ENCODE measurements around the gene DPP6. TPM values are rescaled to one million over a fixed set of nuclear protein-coding genes. Genes with fewer than 3 reads are reported as not detected.

The DPP6 gene
- total RNA-seq, 1 experiment from 2014 or later: not detected

DNA sequence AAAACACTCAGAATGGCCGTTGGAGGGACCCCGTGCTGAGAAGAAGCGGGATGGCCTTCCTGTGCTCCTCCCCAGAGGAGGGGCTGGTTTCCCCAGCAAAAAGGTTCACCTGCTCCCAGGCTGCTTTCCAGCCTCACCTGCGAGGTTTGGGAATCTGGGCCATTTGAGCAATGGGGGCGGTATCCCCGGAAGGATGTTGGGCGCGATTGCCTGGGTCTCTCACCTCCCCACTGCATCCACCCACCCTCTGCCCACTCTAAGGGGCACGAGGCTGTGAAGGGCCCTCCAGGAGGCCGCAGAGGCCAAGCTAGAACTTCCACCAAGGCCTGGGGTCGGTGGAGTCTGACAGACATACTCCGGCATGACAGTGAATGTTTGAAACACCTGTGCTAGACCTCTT, 803.2 kb downstream of the DPP6 start:
- Mint-ChIP-seq H3K36me3 (peaks cover 55% of the 10 kb centered on the region), H3K27ac (no peak overlapping the region), H3K4me3 (no peak overlapping the region), H3K27me3 (ENCODE audit: low read depth) (peaks cover 8% of the 10 kb centered on the region), H3K4me1 (no peaks in the 10 kb centered on the region), H3K9me3 (peaks cover 82% of the 10 kb centered on the region)
- ChIA-PET POLR2A (no interaction called here), CTCF (no interaction called here)
- no peak for ATAC-seq
- TF ChIP-seq ZNF263 (CRISPR knock-in tag; IDR thresholded peaks at IDR 0.05; ENCODE audit: low read depth) (no peak), ATF1 (CRISPR knock-in tag; IDR thresholded peaks at IDR 0.05) (no peak), ELF4 (CRISPR knock-in tag; IDR thresholded peaks at IDR 0.05; ENCODE audit: low read depth) (no peak), SOX15 (CRISPR knock-in tag; IDR thresholded peaks at IDR 0.05) (no peak), NFATC4 (CRISPR knock-in tag; IDR thresholded peaks at IDR 0.05) (no peak), TEAD1 (CRISPR knock-in tag; IDR thresholded peaks at IDR 0.05) (no peak), ZNF423 (CRISPR knock-in tag; IDR thresholded peaks at IDR 0.05) (no peak), ZNF219 (CRISPR knock-in tag; IDR thresholded peaks at IDR 0.05; ENCODE audit: borderline replicate concordance) (no peak), ZBTB21 (CRISPR knock-in tag; IDR thresholded peaks at IDR 0.05; ENCODE audit: borderline replicate concordance) (no peak), KAT7 (CRISPR knock-in tag; IDR thresholded peaks at IDR 0.05; ENCODE audit: borderline replicate concordance) (no peak)
- TF ChIP-seq, protein P1, sequence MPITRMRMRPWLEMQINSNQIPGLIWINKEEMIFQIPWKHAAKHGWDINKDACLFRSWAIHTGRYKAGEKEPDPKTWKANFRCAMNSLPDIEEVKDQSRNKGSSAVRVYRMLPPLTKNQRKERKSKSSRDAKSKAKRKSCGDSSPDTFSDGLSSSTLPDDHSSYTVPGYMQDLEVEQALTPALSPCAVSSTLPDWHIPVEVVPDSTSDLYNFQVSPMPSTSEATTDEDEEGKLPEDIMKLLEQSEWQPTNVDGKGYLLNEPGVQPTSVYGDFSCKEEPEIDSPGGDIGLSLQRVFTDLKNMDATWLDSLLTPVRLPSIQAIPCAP (CRISPR knock-in tag; IDR thresholded peaks at IDR 0.05): no peak
- TF ChIP-seq, protein P2, sequence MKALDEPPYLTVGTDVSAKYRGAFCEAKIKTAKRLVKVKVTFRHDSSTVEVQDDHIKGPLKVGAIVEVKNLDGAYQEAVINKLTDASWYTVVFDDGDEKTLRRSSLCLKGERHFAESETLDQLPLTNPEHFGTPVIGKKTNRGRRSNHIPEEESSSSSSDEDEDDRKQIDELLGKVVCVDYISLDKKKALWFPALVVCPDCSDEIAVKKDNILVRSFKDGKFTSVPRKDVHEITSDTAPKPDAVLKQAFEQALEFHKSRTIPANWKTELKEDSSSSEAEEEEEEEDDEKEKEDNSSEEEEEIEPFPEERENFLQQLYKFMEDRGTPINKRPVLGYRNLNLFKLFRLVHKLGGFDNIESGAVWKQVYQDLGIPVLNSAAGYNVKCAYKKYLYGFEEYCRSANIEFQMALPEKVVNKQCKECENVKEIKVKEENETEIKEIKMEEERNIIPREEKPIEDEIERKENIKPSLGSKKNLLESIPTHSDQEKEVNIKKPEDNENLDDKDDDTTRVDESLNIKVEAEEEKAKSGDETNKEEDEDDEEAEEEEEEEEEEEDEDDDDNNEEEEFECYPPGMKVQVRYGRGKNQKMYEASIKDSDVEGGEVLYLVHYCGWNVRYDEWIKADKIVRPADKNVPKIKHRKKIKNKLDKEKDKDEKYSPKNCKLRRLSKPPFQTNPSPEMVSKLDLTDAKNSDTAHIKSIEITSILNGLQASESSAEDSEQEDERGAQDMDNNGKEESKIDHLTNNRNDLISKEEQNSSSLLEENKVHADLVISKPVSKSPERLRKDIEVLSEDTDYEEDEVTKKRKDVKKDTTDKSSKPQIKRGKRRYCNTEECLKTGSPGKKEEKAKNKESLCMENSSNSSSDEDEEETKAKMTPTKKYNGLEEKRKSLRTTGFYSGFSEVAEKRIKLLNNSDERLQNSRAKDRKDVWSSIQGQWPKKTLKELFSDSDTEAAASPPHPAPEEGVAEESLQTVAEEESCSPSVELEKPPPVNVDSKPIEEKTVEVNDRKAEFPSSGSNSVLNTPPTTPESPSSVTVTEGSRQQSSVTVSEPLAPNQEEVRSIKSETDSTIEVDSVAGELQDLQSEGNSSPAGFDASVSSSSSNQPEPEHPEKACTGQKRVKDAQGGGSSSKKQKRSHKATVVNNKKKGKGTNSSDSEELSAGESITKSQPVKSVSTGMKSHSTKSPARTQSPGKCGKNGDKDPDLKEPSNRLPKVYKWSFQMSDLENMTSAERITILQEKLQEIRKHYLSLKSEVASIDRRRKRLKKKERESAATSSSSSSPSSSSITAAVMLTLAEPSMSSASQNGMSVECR (CRISPR knock-in tag; IDR thresholded peaks at IDR 0.05; ENCODE audit: borderline replicate concordance): no peak
- TF ChIP-seq, protein P3, sequence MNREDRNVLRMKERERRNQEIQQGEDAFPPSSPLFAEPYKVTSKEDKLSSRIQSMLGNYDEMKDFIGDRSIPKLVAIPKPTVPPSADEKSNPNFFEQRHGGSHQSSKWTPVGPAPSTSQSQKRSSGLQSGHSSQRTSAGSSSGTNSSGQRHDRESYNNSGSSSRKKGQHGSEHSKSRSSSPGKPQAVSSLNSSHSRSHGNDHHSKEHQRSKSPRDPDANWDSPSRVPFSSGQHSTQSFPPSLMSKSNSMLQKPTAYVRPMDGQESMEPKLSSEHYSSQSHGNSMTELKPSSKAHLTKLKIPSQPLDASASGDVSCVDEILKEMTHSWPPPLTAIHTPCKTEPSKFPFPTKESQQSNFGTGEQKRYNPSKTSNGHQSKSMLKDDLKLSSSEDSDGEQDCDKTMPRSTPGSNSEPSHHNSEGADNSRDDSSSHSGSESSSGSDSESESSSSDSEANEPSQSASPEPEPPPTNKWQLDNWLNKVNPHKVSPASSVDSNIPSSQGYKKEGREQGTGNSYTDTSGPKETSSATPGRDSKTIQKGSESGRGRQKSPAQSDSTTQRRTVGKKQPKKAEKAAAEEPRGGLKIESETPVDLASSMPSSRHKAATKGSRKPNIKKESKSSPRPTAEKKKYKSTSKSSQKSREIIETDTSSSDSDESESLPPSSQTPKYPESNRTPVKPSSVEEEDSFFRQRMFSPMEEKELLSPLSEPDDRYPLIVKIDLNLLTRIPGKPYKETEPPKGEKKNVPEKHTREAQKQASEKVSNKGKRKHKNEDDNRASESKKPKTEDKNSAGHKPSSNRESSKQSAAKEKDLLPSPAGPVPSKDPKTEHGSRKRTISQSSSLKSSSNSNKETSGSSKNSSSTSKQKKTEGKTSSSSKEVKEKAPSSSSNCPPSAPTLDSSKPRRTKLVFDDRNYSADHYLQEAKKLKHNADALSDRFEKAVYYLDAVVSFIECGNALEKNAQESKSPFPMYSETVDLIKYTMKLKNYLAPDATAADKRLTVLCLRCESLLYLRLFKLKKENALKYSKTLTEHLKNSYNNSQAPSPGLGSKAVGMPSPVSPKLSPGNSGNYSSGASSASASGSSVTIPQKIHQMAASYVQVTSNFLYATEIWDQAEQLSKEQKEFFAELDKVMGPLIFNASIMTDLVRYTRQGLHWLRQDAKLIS (CRISPR knock-in tag; IDR thresholded peaks at IDR 0.05; ENCODE audit: borderline replicate concordance): no peak
- no peak for DNase-seq (ENCODE audit: low spot score)

DNA sequence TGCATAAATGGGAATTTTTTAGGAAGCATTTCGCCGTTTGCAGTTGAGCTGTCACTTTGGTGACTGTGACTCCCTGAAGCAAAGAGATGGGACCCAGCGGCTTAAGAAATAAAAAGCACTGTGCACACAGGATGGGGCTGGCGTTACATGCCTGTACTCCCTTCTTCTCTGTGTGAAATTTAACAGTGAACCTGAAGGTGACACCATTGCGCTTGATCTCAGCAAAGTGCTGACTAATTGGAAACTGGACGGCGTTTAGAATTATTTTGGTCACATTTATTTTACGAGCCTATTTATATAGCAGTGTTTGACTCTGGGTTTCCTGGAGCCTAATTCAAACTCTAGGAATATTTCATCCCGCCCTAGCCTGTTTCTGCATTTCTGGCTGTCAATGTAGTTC, 804.5 kb downstream of the DPP6 start:
- no peaks in the 10 kb centered on the region for H3K4me1 Mint-ChIP-seq
- ATAC-seq (no peak), DNase-seq (ENCODE audit: low spot score) (no peak)
- H3K27me3 Mint-ChIP-seq (ENCODE audit: low read depth): peaks cover 5% of the 10 kb centered on the region; the same call in 1 of the 2 replicates
- H3K27ac Mint-ChIP-seq: no peak overlapping the region
- peaks cover 57% of the 10 kb centered on the region for H3K36me3 Mint-ChIP-seq
- ChIA-PET POLR2A (no interaction called here), CTCF (no interaction called here)
- peaks cover 82% of the 10 kb centered on the region for H3K9me3 Mint-ChIP-seq
- no peak overlapping the region for H3K4me3 Mint-ChIP-seq
- no peak for TF ChIP-seq JUN (CRISPR knock-in tag; IDR thresholded peaks at IDR 0.05)
- no peak for TF ChIP-seq FOXJ3 (CRISPR knock-in tag; IDR thresholded peaks at IDR 0.05; ENCODE audit: borderline replicate concordance)
- no peak for TF ChIP-seq IRF2 (CRISPR knock-in tag; IDR thresholded peaks at IDR 0.05; ENCODE audit: borderline replicate concordance, low read depth)
- no peak for TF ChIP-seq GRHL2 (CRISPR knock-in tag; IDR thresholded peaks at IDR 0.05; ENCODE audit: insufficient replicate concordance, severe bottlenecking)
- TF ChIP-seq, protein P4, sequence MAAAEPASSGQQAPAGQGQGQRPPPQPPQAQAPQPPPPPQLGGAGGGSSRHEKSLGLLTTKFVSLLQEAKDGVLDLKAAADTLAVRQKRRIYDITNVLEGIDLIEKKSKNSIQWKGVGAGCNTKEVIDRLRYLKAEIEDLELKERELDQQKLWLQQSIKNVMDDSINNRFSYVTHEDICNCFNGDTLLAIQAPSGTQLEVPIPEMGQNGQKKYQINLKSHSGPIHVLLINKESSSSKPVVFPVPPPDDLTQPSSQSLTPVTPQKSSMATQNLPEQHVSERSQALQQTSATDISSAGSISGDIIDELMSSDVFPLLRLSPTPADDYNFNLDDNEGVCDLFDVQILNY (CRISPR knock-in tag; IDR thresholded peaks at IDR 0.05): no peak
- TF ChIP-seq, protein P5, sequence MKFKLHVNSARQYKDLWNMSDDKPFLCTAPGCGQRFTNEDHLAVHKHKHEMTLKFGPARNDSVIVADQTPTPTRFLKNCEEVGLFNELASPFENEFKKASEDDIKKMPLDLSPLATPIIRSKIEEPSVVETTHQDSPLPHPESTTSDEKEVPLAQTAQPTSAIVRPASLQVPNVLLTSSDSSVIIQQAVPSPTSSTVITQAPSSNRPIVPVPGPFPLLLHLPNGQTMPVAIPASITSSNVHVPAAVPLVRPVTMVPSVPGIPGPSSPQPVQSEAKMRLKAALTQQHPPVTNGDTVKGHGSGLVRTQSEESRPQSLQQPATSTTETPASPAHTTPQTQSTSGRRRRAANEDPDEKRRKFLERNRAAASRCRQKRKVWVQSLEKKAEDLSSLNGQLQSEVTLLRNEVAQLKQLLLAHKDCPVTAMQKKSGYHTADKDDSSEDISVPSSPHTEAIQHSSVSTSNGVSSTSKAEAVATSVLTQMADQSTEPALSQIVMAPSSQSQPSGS (CRISPR knock-in tag; IDR thresholded peaks at IDR 0.05; ENCODE audit: borderline replicate concordance, low read depth): no peak
- TF ChIP-seq GTF2I (CRISPR knock-in tag; conservative IDR thresholded peaks at IDR 0.05): no peak
- TF ChIP-seq, protein P6, sequence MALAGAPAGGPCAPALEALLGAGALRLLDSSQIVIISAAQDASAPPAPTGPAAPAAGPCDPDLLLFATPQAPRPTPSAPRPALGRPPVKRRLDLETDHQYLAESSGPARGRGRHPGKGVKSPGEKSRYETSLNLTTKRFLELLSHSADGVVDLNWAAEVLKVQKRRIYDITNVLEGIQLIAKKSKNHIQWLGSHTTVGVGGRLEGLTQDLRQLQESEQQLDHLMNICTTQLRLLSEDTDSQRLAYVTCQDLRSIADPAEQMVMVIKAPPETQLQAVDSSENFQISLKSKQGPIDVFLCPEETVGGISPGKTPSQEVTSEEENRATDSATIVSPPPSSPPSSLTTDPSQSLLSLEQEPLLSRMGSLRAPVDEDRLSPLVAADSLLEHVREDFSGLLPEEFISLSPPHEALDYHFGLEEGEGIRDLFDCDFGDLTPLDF (CRISPR knock-in tag; IDR thresholded peaks at IDR 0.05): no peak
- TF ChIP-seq FOXP1 (CRISPR knock-in tag; IDR thresholded peaks at IDR 0.05; ENCODE audit: borderline replicate concordance): no peak
